Right atrium auricular region (tissue), 2 donors: ENCODE data around the gene AGPAT4. TPM values are rescaled to one million over a fixed set of nuclear protein-coding genes. Genes with fewer than 3 reads are reported as not detected.

Experiments
- DNase-seq: peaks from one replicate; pipeline ENCODE4 v3.0.0-alpha.2; 2019; ENCODE audit warnings: low spot score
- H3K27ac ChIP-seq, 2 donors: fragments of 200-600 bp; sonication (generic); 1 replicate in 1 of 2; 2 replicates in 1 of 2; pipeline ENCODE4 v1.5.1; 2016 to 2019
- H3K27me3 ChIP-seq, 2 donors: fragments of 200-600 bp; sonication (generic); one replicate each; pipeline versions ENCODE4 v1.5.1 to v1.6.0; 2017 to 2019
- H3K36me3 ChIP-seq: fragments of 200-600 bp; sonication (generic); one replicate; pipeline ENCODE4 v1.5.1; 2016
- H3K4me1 ChIP-seq, 2 donors: fragments of 200-600 bp; sonication (generic); one replicate each; pipeline versions ENCODE4 v1.5.1 to v1.6.0; 2017 to 2019
- H3K4me3 ChIP-seq, 2 donors: fragments of 200-600 bp; sonication (generic); 1 replicate in 1 of 2; 2 replicates in 1 of 2; pipeline ENCODE4 v1.5.1; 2017 to 2019; ENCODE audit warnings: mild to moderate bottlenecking in 1 of 2, moderate library complexity in 1 of 2
- H3K9me3 ChIP-seq, 2 donors: fragments of 200-600 bp; sonication (generic); one replicate each; pipeline ENCODE4 v1.5.1; 2019
- total RNA-seq, 2 donors: library from RNA; depleted of rRNA; stranded (reverse); fragments of >200 nt; gene quantifications; one replicate each; pipeline ENCODE4 v1.1.0, GENCODE V29; 2016
- TF ChIP-seq, protein P1 (sequence below), 2 donors: fragments of 200-600 bp; sonication (generic); IDR thresholded peaks; one replicate each; pipeline ENCODE4 v1.5.1; 2019; ENCODE audit warnings: antibody characterized with exemption in 2 of 2

Gene AGPAT4
- total RNA-seq, 2 donors from 2014 or later: 2.3 to 2.6 TPM

DNA sequence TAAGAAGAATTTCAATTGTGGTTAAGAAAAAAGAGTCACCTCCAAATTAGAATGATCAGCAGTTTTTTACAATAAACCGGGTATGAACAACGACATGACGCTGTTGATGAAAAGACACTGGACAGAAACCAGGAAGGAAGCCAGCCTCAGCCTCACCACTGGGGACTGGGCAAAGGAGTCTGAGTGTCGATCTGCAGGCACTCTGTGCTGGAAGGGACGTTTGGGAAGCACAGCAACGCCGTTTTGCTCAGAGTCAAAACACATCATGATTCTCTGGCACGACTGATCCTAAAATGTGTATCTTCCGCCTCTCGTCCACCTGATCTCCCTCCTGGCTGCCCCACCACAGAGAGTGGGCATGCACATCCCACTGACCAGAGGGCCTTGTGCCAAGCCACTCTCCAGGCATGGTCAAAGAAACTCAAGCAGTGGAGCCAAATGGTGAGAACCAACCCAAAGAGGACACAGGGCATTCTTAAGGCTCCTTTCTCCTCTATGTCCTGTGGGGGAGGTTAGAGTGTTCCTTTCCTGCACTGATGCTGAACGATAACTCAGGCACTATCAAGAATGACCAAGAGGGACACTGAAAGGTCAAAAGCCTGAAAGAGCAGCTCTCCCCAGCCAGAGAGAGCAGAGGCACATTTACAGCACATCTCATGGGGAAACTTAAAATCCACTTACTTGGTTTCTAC lies 68.8 kb downstream of the AGPAT4 start:
- no peaks in the 10 kb centered on the region for H3K27me3 ChIP-seq
- no peaks in the 10 kb centered on the region for H3K4me1 ChIP-seq
- H3K36me3 ChIP-seq: no peaks in the 10 kb centered on the region
- TF ChIP-seq, protein P1, sequence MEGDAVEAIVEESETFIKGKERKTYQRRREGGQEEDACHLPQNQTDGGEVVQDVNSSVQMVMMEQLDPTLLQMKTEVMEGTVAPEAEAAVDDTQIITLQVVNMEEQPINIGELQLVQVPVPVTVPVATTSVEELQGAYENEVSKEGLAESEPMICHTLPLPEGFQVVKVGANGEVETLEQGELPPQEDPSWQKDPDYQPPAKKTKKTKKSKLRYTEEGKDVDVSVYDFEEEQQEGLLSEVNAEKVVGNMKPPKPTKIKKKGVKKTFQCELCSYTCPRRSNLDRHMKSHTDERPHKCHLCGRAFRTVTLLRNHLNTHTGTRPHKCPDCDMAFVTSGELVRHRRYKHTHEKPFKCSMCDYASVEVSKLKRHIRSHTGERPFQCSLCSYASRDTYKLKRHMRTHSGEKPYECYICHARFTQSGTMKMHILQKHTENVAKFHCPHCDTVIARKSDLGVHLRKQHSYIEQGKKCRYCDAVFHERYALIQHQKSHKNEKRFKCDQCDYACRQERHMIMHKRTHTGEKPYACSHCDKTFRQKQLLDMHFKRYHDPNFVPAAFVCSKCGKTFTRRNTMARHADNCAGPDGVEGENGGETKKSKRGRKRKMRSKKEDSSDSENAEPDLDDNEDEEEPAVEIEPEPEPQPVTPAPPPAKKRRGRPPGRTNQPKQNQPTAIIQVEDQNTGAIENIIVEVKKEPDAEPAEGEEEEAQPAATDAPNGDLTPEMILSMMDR (IDR thresholded peaks at IDR 0.05): no peak
- no peaks in the 10 kb centered on the region for H3K9me3 ChIP-seq
- DNase-seq: no peak
- H3K27ac ChIP-seq: no peak overlapping the region
- H3K4me3 ChIP-seq: no peak overlapping the region

- H3K36me3 ChIP-seq: no peaks in the 10 kb centered on the region
- H3K9me3 ChIP-seq: no peaks in the 10 kb centered on the region
- H3K27ac ChIP-seq: no peak overlapping the region
- TF ChIP-seq, protein P1 (IDR thresholded peaks at IDR 0.05): no peak
- no peaks in the 10 kb centered on the region for H3K27me3 ChIP-seq
- H3K4me1 ChIP-seq: no peaks in the 10 kb centered on the region
- DNase-seq: no peak
- H3K4me3 ChIP-seq: no peak overlapping the region
These were observed 73.1 kb downstream of the AGPAT4 start for GRCh38 chr6:161200610-161201370.

GRCh38 chr6:161199850-161200249 lies 74.0 kb downstream of the AGPAT4 start:
- no peaks in the 10 kb centered on the region for H3K36me3 ChIP-seq
- no peak for DNase-seq
- no peaks in the 10 kb centered on the region for H3K4me1 ChIP-seq
- TF ChIP-seq, protein P1 (IDR thresholded peaks at IDR 0.05): no peak
- H3K9me3 ChIP-seq: no peaks in the 10 kb centered on the region
- no peak overlapping the region for H3K27ac ChIP-seq
- H3K27me3 ChIP-seq: no peaks in the 10 kb centered on the region
- H3K4me3 ChIP-seq: no peak overlapping the region

DNA sequence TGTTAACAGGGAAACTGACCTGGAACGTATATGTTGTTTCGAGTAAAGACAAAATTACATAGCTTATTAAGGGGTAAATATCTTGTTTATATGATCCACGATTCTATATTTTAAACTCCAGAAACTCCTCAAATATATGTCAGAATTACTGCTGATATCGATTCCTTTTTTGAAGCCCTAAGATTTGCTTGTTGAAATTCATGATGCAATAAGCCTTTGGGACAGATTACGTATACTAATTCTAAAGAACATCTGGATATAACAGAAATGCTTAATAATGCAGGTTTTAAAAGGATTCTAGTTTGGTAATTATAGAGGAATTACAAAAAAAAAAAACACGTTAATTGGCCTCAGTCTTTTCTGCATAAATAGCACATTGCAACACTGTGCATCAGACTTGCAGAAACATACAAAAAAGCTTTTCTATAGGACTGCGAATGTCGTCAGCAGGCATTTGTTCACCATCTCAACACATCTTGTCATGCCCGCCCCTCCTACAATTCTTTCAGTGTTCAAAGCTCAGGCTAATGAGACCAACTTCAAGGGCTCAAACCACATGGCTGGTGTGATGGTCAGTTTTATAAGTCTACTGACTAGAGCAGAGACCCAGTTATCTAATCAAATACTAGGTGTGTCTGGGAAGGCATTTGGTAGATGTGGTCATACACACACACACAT lies 74.9 kb downstream of the AGPAT4 start:
- Histone ChIP-seq H3K9me3 (no peaks in the 10 kb centered on the region), H3K36me3 (no peaks in the 10 kb centered on the region), H3K27ac (no peak overlapping the region), H3K27me3 (no peaks in the 10 kb centered on the region), H3K4me1 (no peaks in the 10 kb centered on the region), H3K4me3 (no peak overlapping the region)
- TF ChIP-seq, protein P1 (IDR thresholded peaks at IDR 0.05): no peak
- DNase-seq: no peak

DNA sequence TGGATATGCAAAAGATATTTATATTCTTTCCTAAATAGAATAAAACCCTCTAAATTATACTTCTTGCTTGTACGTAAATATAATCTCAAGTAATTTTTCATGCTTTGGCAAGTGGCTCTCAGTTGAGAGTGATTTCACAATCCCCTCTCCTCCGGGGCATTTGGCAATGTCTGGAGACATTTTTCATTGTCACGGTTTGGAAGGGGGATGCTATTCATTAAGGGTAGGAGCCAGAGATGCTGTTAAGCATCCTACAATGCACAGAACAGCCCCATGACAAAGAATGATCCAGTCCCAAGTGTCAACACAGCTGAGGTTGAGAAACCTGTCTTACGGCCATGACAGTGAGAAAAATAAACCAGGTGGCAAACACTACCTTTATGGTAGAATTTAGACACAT lies 75.7 kb downstream of the AGPAT4 start:
- H3K4me1 ChIP-seq: no peaks in the 10 kb centered on the region
- no peaks in the 10 kb centered on the region for H3K36me3 ChIP-seq
- TF ChIP-seq, protein P1 (IDR thresholded peaks at IDR 0.05): no peak
- DNase-seq: no peak
- H3K27ac ChIP-seq: no peak overlapping the region
- H3K9me3 ChIP-seq: peaks cover 0 to 4% of the 10 kb centered on the region in 2 donors
- H3K4me3 ChIP-seq: no peak overlapping the region
- no peaks in the 10 kb centered on the region for H3K27me3 ChIP-seq
